Thymus (tissue), 11 donors: ENCODE results near the gene EPHB2. TPM values are rescaled to one million over a fixed set of nuclear protein-coding genes. Genes with fewer than 3 reads are reported as not detected.

ENCODE experiments used
- DNase-seq, 9 donors: peaks; one replicate each; pipeline ENCODE4 v3.0.0-alpha.2; 2013; ENCODE audit warnings: low spot score in 9 of 9, low read depth in 6 of 9, missing footprints in 1 of 9
- H3K27ac ChIP-seq, 2 donors: one replicate each; pipeline ENCODE4 v1.5.1; 2013; ENCODE audit warnings: control low read depth in 1 of 2, low read depth in 1 of 2, low read length in 1 of 2, mild to moderate bottlenecking in 1 of 2, moderate library complexity in 1 of 2
- H3K27me3 ChIP-seq, 2 donors: one replicate each; pipeline ENCODE4 v1.5.1; 2013; ENCODE audit warnings: low read length in 1 of 2; ENCODE audit not compliant: control insufficient read depth in 2 of 2, insufficient read depth in 1 of 2
- H3K36me3 ChIP-seq, 2 donors: one replicate each; pipeline ENCODE4 v1.5.1; 2013; ENCODE audit warnings: low read length in 1 of 2, mild to moderate bottlenecking in 1 of 2, moderate library complexity in 1 of 2; ENCODE audit not compliant: control insufficient read depth in 2 of 2, insufficient read depth in 2 of 2
- H3K4me1 ChIP-seq, 2 donors: one replicate each; pipeline ENCODE4 v1.5.1; 2013; ENCODE audit warnings: low read length in 2 of 2; ENCODE audit not compliant: control insufficient read depth in 2 of 2, insufficient read depth in 2 of 2
- H3K4me3 ChIP-seq, 2 donors: one replicate each; pipeline ENCODE4 v1.5.1; 2013; ENCODE audit warnings: low read length in 2 of 2, control low read depth in 1 of 2, mild to moderate bottlenecking in 1 of 2
- H3K9me3 ChIP-seq, 2 donors: one replicate each; pipeline ENCODE4 v1.5.1; 2013; ENCODE audit warnings: low read length in 1 of 2, mild to moderate bottlenecking in 1 of 2; ENCODE audit not compliant: control insufficient read depth in 2 of 2, insufficient read depth in 1 of 2
- WGBS: extraction: QIAGEN DNeasy Blood & Tissue Kit; methylation state at CpG from one replicate; pipeline ENCODE4 v1.1.7; 2013; 5-methylcytosine and 5-hydroxymethylcytosine counted together
- polyA plus RNA-seq: library from polyadenylated mRNA; stranded (reverse); fragments of 200-250 nt; gene quantifications from one replicate; pipeline ENCODE4 v1.2.3, GENCODE V29; 2013
- total RNA-seq: library from RNA; stranded (reverse); fragments of 120-200 nt; gene quantifications from one replicate; pipeline ENCODE4 v1.2.4, GENCODE V29; 2013
- donor health status: healthy.

The EPHB2 gene
- total and polyA plus RNA-seq, 2 donors, result 1.6 to 2.6 TPM

GRCh38 chr1:22786719-22787489, 76.3 kb downstream of the EPHB2 start:
- H3K4me1 ChIP-seq, result no peaks in the 10 kb centered on the region
- H3K27me3 ChIP-seq, result no peaks in the 10 kb centered on the region
- H3K9me3 ChIP-seq, result no peaks in the 10 kb centered on the region
- no peaks in the 10 kb centered on the region for H3K36me3 ChIP-seq
- no peak overlapping the region for H3K27ac ChIP-seq
- WGBS, result 96% methylated on average over 4 of the region's 4 CpGs
- no peak for DNase-seq
- H3K4me3 ChIP-seq, result no peak overlapping the region

GRCh38 chr1:22787636-22788035, 77.0 kb downstream of the EPHB2 start:
- no peak overlapping the region for H3K4me3 ChIP-seq
- 94% methylated on average over 2 of the region's 2 CpGs for WGBS
- no peaks in the 10 kb centered on the region for H3K27me3 ChIP-seq
- no peaks in the 10 kb centered on the region for H3K9me3 ChIP-seq
- no peaks in the 10 kb centered on the region for H3K36me3 ChIP-seq
- DNase-seq, result no peak
- no peak overlapping the region for H3K27ac ChIP-seq
- H3K4me1 ChIP-seq, result no peaks in the 10 kb centered on the region

DNA sequence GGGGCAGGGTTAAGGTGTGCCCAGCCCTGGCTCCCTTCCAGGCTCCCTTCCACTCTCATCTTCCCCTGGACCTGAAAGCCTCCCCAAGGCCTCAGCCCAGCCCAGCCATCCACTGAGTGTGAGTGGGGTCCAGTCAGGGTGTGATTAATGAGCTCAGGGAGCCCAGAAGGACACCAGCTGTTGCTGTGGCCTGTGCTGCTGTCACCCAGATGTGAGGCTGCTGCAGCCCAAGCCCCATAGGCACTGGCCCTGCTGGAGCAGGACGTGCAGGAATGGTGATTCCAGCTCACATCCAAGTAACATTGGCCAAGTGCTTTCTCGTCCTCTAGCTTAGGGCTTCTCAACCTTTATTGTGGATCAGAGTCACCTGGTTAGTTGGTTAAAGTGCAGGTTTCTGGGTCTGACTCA, 77.6 kb downstream of the EPHB2 start:
- no peak overlapping the region for H3K27ac ChIP-seq
- DNase-seq, result no peak
- no peaks in the 10 kb centered on the region for H3K27me3 ChIP-seq
- H3K36me3 ChIP-seq, result no peaks in the 10 kb centered on the region
- H3K9me3 ChIP-seq, result no peaks in the 10 kb centered on the region
- no peak overlapping the region for H3K4me3 ChIP-seq
- WGBS, result 81% methylated on average over 2 of the region's 2 CpGs
- no peaks in the 10 kb centered on the region for H3K4me1 ChIP-seq

GRCh38 chr1:22789356-22789994, 78.8 kb downstream of the EPHB2 start:
- WGBS, result 91% methylated on average over 6 of the region's 6 CpGs
- no peak overlapping the region for H3K27ac ChIP-seq
- H3K4me3 ChIP-seq, result no peak overlapping the region
- no peaks in the 10 kb centered on the region for H3K4me1 ChIP-seq
- no peaks in the 10 kb centered on the region for H3K36me3 ChIP-seq
- no peaks in the 10 kb centered on the region for H3K9me3 ChIP-seq
- no peaks in the 10 kb centered on the region for H3K27me3 ChIP-seq
- DNase-seq, result no peak

- 93% methylated on average over 13 of the region's 13 CpGs for WGBS
- no peaks in the 10 kb centered on the region for H3K4me1 ChIP-seq
- no peak overlapping the region for H3K27ac ChIP-seq
- H3K27me3 ChIP-seq, result no peaks in the 10 kb centered on the region
- H3K9me3 ChIP-seq, result no peaks in the 10 kb centered on the region
- H3K36me3 ChIP-seq, result no peaks in the 10 kb centered on the region
- H3K4me3 ChIP-seq, result no peak overlapping the region
- no peak for DNase-seq
These were observed 79.8 kb downstream of the EPHB2 start for GRCh38 chr1:22790232-22791008.

DNA sequence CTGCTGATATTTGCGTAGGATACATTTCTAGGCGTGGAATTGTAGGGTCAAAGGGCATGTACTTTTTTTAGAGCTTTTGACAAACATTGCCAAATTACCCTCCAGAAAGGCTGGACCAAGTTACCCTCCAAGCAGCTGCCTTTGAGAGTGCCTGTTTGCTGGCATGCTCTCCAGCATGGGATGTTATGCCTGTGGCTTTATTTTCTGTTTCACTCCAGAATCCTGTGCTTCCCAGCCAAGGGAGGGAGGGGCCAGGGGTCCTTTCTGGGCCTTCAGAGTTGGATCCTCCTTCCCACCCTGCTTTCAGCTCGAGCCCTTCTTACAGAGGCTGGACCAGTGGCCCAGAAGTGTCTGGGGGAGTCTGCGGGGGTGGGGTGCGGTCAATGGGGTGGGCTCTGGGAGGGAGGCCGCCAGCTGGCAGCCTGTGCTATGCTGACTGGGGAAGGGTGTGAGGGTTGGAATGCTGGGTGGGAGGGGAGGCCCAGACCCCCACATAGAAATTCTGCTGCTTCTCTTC, 81.2 kb downstream of the EPHB2 start:
- no peaks in the 10 kb centered on the region for H3K27me3 ChIP-seq
- WGBS, result 94% methylated on average over 6 of the region's 6 CpGs
- H3K9me3 ChIP-seq, result no peaks in the 10 kb centered on the region
- no peaks in the 10 kb centered on the region for H3K4me1 ChIP-seq
- DNase-seq, result no peak
- no peak overlapping the region for H3K27ac ChIP-seq
- no peak overlapping the region for H3K4me3 ChIP-seq
- H3K36me3 ChIP-seq, result no peaks in the 10 kb centered on the region

DNA sequence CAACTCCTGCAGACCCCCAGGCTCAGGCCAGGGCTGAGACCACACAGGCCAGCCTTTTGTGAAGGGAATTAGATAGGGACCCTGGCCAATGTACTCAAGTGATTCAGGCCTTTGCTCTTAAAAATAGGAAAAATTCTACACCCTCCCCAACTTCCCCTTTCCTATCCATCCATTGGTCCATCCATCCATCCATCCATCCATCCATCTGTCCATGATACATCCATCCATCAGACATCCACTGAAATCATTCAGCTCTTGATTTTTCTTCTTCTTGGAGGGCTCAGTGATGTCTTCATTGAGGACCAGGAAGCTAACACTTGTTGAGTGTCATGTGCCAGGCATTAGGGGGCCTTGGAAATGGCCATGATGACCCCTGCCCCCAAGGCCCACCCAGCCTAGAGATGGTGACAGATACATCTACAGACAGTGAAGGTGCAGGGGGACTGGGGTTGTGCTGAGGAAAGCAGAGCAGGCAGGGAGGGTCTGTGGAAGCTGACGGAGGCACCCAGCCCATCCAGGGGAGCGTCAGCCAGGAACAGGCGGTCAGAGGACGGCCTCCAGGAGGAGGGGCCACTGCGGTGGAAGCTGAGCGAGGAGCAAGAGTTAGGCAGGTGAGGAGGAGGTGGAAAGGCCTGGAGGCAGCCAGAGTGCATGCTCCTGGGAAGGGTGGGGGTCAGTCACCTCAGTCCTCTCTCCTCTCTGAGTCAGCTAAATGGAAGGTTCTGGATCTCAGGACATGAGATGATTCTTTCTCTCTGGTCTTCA, 81.9 kb downstream of the EPHB2 start:
- DNase-seq, result no peak
- 93% methylated on average over 6 of the region's 6 CpGs for WGBS
- H3K9me3 ChIP-seq, result no peaks in the 10 kb centered on the region
- no peak overlapping the region for H3K4me3 ChIP-seq
- H3K4me1 ChIP-seq, result no peaks in the 10 kb centered on the region
- no peaks in the 10 kb centered on the region for H3K36me3 ChIP-seq
- H3K27me3 ChIP-seq, result no peaks in the 10 kb centered on the region
- no peak overlapping the region for H3K27ac ChIP-seq

DNA sequence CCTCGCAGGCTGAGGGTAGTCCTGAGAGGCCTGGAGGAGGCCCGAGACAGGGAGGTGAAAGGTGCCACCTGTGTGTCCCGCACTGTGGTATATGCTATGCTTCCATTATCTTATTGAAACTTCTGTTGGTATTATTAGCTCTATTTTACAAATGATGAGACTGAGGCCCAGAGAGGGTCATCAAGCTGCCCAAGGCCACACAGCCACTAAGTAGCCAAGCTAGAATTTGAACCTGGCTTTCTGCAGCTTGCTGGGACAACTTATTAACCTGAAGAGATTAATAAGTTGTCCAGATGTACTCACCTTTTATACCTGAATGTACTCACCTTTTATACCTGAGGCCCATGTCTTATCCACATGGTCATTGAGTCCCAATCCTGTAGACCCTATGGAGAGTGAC, 83.0 kb downstream of the EPHB2 start:
- Histone ChIP-seq H3K9me3 (no peaks in the 10 kb centered on the region), H3K27me3 (no peaks in the 10 kb centered on the region), H3K4me3 (no peak overlapping the region), H3K4me1 (no peaks in the 10 kb centered on the region), H3K27ac (no peak overlapping the region), H3K36me3 (no peaks in the 10 kb centered on the region)
- WGBS, result 96% methylated on average over 3 of the region's 3 CpGs
- DNase-seq, result no peak
